PFSK-1 (cell line): ENCODE data around the gene ROPN1.

Source experiments
- POLR2AphosphoS5 ChIP-seq: IDR thresholded peaks from 2 replicates; pipeline ENCODE4 v1.6.1; 2012; ENCODE audit warnings: low read depth, mild to moderate bottlenecking, control low read depth, low read length, moderate library complexity
- SIN3A ChIP-seq: IDR thresholded peaks from 2 replicates; pipeline ENCODE4 v1.6.1; 2012; ENCODE audit warnings: mild to moderate bottlenecking, low read length, moderate library complexity, borderline replicate concordance; ENCODE audit not compliant: insufficient read depth
- TAF1 ChIP-seq: IDR thresholded peaks from 2 replicates; pipeline ENCODE4 v1.6.1; 2012; ENCODE audit warnings: low read length, control low read depth, borderline replicate concordance; ENCODE audit not compliant: insufficient read depth

DNA sequence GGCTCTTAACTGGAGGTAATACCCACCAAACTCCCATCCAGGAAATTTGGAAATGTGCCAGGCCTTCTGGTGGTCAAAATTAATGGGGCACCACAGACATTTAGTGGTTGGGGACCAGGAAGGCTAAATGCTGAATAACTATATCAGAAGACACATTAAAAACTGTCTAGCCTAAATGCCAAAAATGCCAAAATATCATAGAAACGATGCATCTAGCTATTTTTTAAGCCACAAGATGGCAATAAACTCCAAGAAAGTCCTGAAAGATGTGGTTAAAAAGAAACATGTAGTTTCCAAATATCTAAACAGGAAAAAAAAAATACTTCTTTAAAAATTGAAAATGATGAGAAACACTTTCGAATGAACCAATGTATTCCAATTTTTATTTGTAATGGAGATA, 50.8 kb downstream of the ROPN1 start:
- TF ChIP-seq TAF1 (no peak), POLR2AphosphoS5 (no peak), SIN3A (no peak)
